ENCODE data around the gene PCNA. TPM values are rescaled to one million over a fixed set of nuclear protein-coding genes. Genes with fewer than 3 reads are reported as not detected.

Gene PCNA
- total RNA-seq, 1 donor from 2014 or later, result 519 TPM

DNA sequence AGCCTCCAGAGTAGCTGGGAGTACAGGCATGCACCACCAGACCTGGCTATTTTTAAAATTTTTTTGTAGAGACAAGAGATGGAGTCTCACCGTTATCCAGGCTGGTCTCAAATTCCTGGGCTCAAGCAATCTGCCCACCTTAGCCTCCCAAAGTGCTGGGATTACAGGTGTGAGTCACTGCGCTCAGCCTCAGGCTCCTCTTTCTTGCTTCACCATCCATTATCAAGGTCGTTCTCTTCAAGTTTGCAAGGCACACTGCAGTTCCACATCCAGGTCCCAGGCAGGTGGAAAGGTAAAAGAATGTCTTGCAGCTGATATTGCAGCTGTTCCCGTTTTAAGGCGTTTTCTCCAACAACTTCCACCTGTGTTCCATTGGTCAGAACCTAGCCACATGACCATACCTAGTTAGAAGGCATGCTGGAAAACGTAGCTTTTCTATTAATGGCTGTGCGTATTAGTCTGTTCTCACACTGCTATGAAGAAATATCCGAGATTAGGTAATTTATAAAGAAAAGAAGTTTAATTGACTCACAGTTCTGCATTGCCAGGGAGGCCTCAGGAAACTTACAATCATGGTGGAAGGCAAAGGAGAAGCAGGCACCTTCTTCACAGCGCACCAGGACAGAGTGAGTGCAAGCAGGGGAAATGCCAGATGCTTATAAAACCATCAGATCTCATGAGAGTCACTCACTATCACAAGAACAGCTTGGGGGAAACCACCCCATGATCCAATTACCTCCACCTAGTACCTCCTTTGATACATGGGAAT, 51.7 kb downstream of the PCNA start:
- Mint-ChIP-seq H3K27ac (no peak overlapping the region), H3K4me3 (no peak overlapping the region), H3K36me3 (ENCODE audit: low read depth) (peaks cover 3% of the 10 kb centered on the region), H3K9me3 (no peaks in the 10 kb centered on the region), H3K27me3 (ENCODE audit: insufficient read depth) (no peaks in the 10 kb centered on the region), H3K4me1 (ENCODE audit: low read depth) (peaks cover 27% of the 10 kb centered on the region)
- intact Hi-C loops (cut with micrococcal nuclease), result no loop called here
- DNase-seq (ENCODE audit: low spot score), result no peak

DNA sequence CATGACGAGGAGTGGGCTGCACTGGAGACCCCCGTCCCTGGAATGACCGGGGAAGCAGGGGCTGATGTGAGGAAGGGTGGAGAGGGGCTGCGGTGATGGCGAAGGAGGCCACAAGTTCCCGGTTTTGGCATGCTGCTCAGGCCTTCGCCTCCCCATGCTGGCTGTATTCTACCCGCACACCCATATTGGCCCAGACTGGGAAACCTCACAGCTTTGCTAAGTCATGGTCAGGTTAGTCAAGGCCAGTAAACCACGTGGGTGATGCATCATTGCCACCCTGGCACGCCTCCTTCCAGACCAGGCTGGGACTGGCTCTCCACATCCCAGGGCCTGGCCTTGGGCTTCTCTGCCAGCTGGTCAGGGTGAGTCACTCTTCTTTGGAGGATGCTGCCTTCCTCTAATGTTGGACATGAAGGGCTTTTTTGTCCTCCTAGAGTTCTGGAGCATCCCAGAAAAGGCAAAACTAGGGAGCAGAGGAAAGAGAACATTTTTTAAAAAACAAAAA, 53.8 kb downstream of the PCNA start:
- Mint-ChIP-seq H3K27ac (no peak overlapping the region), H3K4me1 (ENCODE audit: low read depth) (peaks cover 33% of the 10 kb centered on the region), H3K27me3 (ENCODE audit: insufficient read depth) (no peaks in the 10 kb centered on the region), H3K36me3 (ENCODE audit: low read depth) (peaks cover 1% of the 10 kb centered on the region), H3K4me3 (no peak overlapping the region), H3K9me3 (no peaks in the 10 kb centered on the region)
- intact Hi-C loops (cut with micrococcal nuclease), result no loop called here
- no peak for DNase-seq (ENCODE audit: low spot score)

DNA sequence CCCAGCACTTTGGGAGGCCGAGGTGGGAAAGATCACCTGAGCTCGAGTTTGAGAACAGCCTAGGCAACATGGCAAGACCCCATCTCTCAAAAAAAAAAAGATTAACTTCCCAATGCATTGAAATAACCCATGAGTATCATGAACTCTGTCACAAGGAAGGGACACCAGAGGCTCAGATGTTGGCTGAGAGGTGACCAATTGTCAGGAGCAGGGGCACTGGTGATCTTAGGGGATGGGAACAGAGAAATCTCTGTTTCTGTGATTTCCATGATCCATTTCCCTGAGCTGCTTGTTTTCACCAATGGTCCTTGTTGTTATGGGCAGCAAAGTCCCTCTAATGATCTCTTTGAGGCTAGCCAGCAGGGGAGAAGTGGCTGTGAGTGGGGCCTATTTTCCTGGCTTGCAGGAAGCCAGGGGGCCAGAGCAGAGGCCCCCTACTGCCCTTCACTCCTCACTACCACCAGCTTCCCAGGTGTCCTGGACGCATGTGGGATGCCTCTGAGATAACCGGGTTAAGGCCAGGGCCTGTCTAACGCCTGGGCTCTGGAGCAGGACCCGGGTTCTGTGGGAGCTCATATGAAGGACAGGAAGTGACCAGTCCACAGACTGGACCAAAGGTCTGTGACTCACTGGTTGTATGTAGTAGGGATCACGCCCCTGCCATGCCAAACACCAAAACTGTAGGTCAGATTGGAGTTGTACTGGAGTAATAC, 54.4 kb downstream of the PCNA start:
- no peaks in the 10 kb centered on the region for H3K9me3 Mint-ChIP-seq
- intact Hi-C loops (cut with micrococcal nuclease), result no loop called here
- H3K4me3 Mint-ChIP-seq, result no peak overlapping the region
- no peak for DNase-seq (ENCODE audit: low spot score)
- H3K4me1 Mint-ChIP-seq (ENCODE audit: low read depth), result peaks cover 35% of the 10 kb centered on the region
- H3K36me3 Mint-ChIP-seq (ENCODE audit: low read depth), result no peaks in the 10 kb centered on the region
- H3K27me3 Mint-ChIP-seq (ENCODE audit: insufficient read depth), result no peaks in the 10 kb centered on the region
- no peak overlapping the region for H3K27ac Mint-ChIP-seq

Other genes starting within 250 kb of the PCNA start
- 28.5 and 31.5 TPM in 2 replicates for gene SLC23A2, start 118.4 kb downstream of the PCNA start, total RNA-seq
- gene TMEM230, start 6.9 kb downstream of the PCNA start, total RNA-seq, result 80.3 and 82.1 TPM in 2 replicates
- gene CDS2, start 7.0 kb upstream of the PCNA start, total RNA-seq, result 39.8 and 42.5 TPM in 2 replicates
- not detected in 2 replicates for gene PROKR2, start 197.0 kb upstream of the PCNA start, total RNA-seq

Data from activated T-helper 1 cell treated with anti-CD3 and anti-CD28 coated beads, Interleukin-12 subunit alpha, Interleukin-12 subunit beta, Interleukin-2, Interleukin-4 antibody, amounts not matched to agents 30 ng/mL and 10 ng/mL and 1 ng/mL, durations not matched to agents 14 hours and 24 hours and 36 hours (primary cell).